CD14-positive monocyte (primary cell): ENCODE measurements around the gene AHCY. TPM values are rescaled to one million over a fixed set of nuclear protein-coding genes. Genes with fewer than 3 reads are reported as not detected.
"Not testable (repeated sequence)": the region's sequence is repeated elsewhere in the genome, so short reads cannot be mapped to it uniquely, and the experiment has no call there.

Experiments
- DNase-seq, 3 donors: peaks; one replicate each; pipeline ENCODE4 v3.0.0-alpha.2; 2011 to 2022
- H2AFZ ChIP-seq: 2 replicates; pipeline ENCODE4 v1.6.0; 2012; ENCODE audit warnings: mild to moderate bottlenecking, low read depth, low read length, inconsistent platforms; ENCODE audit not compliant: insufficient read depth, poor library complexity, severe bottlenecking
- H3K27ac ChIP-seq, 2 donors: 1 replicate in 1 of 2; 2 replicates in 1 of 2; pipeline ENCODE4 v1.5.1; 2012 to 2013; ENCODE audit warnings: low read length in 2 of 2, control low read depth in 1 of 2, inconsistent platforms in 1 of 2, low read depth in 1 of 2, mild to moderate bottlenecking in 1 of 2
- H3K27me3 ChIP-seq, 2 donors: one replicate each; pipeline versions ENCODE4 v1.6.0 to v1.6.1; 2011 to 2013; ENCODE audit warnings: low read length in 2 of 2; ENCODE audit not compliant: control insufficient read depth in 2 of 2, insufficient read depth in 2 of 2
- H3K36me3 ChIP-seq, 2 donors: replicated peaks in 1 of 2; 1 replicate in 1 of 2; 2 replicates in 1 of 2; pipeline versions ENCODE4 v1.5.1 to v1.6.1; 2012 to 2013; ENCODE audit warnings: low read length in 2 of 2, control low read depth in 1 of 2, inconsistent platforms in 1 of 2, mild to moderate bottlenecking in 1 of 2; ENCODE audit not compliant: insufficient read depth in 2 of 2, control insufficient read depth in 1 of 2
- H3K4me1 ChIP-seq, 2 donors: 1 replicate in 1 of 2; 2 replicates in 1 of 2; pipeline versions ENCODE4 v1.5.1 to v1.6.1; 2012 to 2013; ENCODE audit warnings: low read length in 2 of 2, control low read depth in 1 of 2, inconsistent platforms in 1 of 2, mild to moderate bottlenecking in 1 of 2, moderate library complexity in 1 of 2; ENCODE audit not compliant: insufficient read depth in 2 of 2, control insufficient read depth in 1 of 2
- H3K4me2 ChIP-seq: replicated peaks from 2 replicates; pipeline ENCODE3; 2012; ENCODE audit warnings: low read length, moderate library complexity, mild to moderate bottlenecking; ENCODE audit not compliant: poor library complexity, severe bottlenecking; ENCODE audit errors: extremely low read depth
- H3K4me3 ChIP-seq, 3 experiments: fragments of 200-600 bp in 1 of 3; sonication (generic) in 1 of 3; replicated peaks in 1 of 3; 1 replicate in 2 of 3; 2 replicates in 1 of 3; pipeline ENCODE4 v1.5.1; 2011 to 2013; ENCODE audit warnings: low read length in 3 of 3, mild to moderate bottlenecking in 3 of 3, control low read depth in 2 of 3, low read depth in 2 of 3, inconsistent platforms in 1 of 3, moderate library complexity in 1 of 3
- H3K79me2 ChIP-seq: 2 replicates; pipeline ENCODE4 v1.6.0; 2012; ENCODE audit warnings: mild to moderate bottlenecking, control low read depth, inconsistent platforms, low read length, moderate library complexity; ENCODE audit not compliant: insufficient read depth
- H3K9ac ChIP-seq: 2 replicates; pipeline ENCODE4 v1.6.0; 2017; ENCODE audit warnings: low read length, mild to moderate bottlenecking; ENCODE audit not compliant: insufficient read depth, poor library complexity, severe bottlenecking
- H3K9me3 ChIP-seq, 2 donors: replicated peaks in 1 of 2; 1 replicate in 1 of 2; 2 replicates in 1 of 2; pipeline versions ENCODE4 v1.5.1 to v1.6.1; 2012 to 2013; ENCODE audit warnings: low read length in 2 of 2, control low read depth in 1 of 2; ENCODE audit not compliant: control insufficient read depth in 1 of 2, insufficient read depth in 1 of 2
- H4K20me1 ChIP-seq: 2 replicates; pipeline ENCODE4 v1.6.0; 2012; ENCODE audit warnings: mild to moderate bottlenecking, low read length, control low read depth, moderate library complexity; ENCODE audit not compliant: insufficient read depth
- H3K27ac Mint-ChIP-seq, 7 donors: one replicate each; pipeline ENCODE4 v1.8.0; 2020; ENCODE audit warnings: mild to moderate bottlenecking in 7 of 7, mixed read lengths in 7 of 7, moderate library complexity in 6 of 7, inconsistent platforms in 2 of 7
- H3K27me3 Mint-ChIP-seq, 3 donors: one replicate each; pipeline ENCODE4 v1.8.0; 2021 to 2022; ENCODE audit warnings: low read depth in 3 of 3, mild to moderate bottlenecking in 3 of 3, mixed read lengths in 3 of 3, moderate library complexity in 3 of 3, inconsistent platforms in 1 of 3
- H3K36me3 Mint-ChIP-seq, 2 donors: one replicate each; pipeline ENCODE4 v1.8.0; 2020; ENCODE audit warnings: mixed read lengths in 2 of 2, inconsistent platforms in 1 of 2, mild to moderate bottlenecking in 1 of 2
- H3K4me1 Mint-ChIP-seq: one replicate; pipeline ENCODE4 v1.8.0; 2020; ENCODE audit warnings: mild to moderate bottlenecking, mixed read lengths
- H3K4me3 Mint-ChIP-seq, 2 donors: one replicate each; pipeline ENCODE4 v1.8.0; 2020; ENCODE audit warnings: mild to moderate bottlenecking in 2 of 2, mixed read lengths in 2 of 2, moderate library complexity in 1 of 2
- H3K9me3 Mint-ChIP-seq, 7 donors: one replicate each; pipeline ENCODE4 v1.8.0; 2020 to 2022; ENCODE audit warnings: mixed read lengths in 7 of 7, mild to moderate bottlenecking in 6 of 7, moderate library complexity in 6 of 7, inconsistent platforms in 2 of 7
- CTCF ChIP-seq: fragments of 200-600 bp; IDR thresholded peaks from one replicate; pipeline ENCODE4 v1.8.0; 2022; ENCODE audit warnings: antibody characterized with exemption, mild to moderate bottlenecking
- WGBS: methylation state at CpG from one replicate; pipeline ENCODE4 v1.1.5; 2013; ENCODE audit warnings: missing lambda C conversion rate; ENCODE audit not compliant: insufficient coverage; 5-methylcytosine and 5-hydroxymethylcytosine counted together
- intact Hi-C, 2 donors: fragments of 100-400 bp; cut with micrococcal nuclease; formaldehyde crosslinking; loops; one replicate each; pipeline versions ENCODE4 v1.15.0 to v1.15.1; 2023
- polyA plus RNA-seq, 3 donors: library from polyadenylated mRNA; depleted of rRNA in 1 of 3; unstranded in 2 of 3; stranded (reverse) in 1 of 3; fragments of 300-500 nt in 2 of 3; fragments of >200 nt in 1 of 3; fragmentation: Illumina TruSeq in 2 of 3; gene quantifications; 1 replicate in 2 of 3; 2 replicates in 1 of 3; pipeline ENCODE4 v1.2.3, GENCODE V29; 2012 to 2021

AHCY gene
- polyA plus RNA-seq, 3 donors: 35.7 to 42.7 (median 41.1) TPM

GRCh38 chr20:34290471-34290870 is 12.7 kb downstream of the AHCY start:
- Histone ChIP-seq H4K20me1 (no peaks in the 10 kb centered on the region), H3K4me3 (no peak overlapping the region), H2AFZ (no peak overlapping the region), H3K27me3 (no peaks in the 10 kb centered on the region), H3K9ac (no peak overlapping the region), H3K4me1 (peaks cover 9 to 12% of the 10 kb centered on the region in 2 donors), H3K36me3 (peaks cover 26 to 81% of the 10 kb centered on the region in 2 donors), H3K4me2 (no peak overlapping the region), H3K27ac (no peak overlapping the region), H3K79me2 (peaks cover 6% of the 10 kb centered on the region), H3K9me3 (no peaks in the 10 kb centered on the region)
- H3K9me3 Mint-ChIP-seq: no peaks in the 10 kb centered on the region
- no peak for DNase-seq
- peak overlapping the region in 2 of 7 donors; percentile 46 to 57 for H3K27ac Mint-ChIP-seq
- no peak for TF ChIP-seq CTCF
- 97% methylated on average over 9 of the region's 11 CpGs for WGBS
- no peak overlapping the region for H3K4me3 Mint-ChIP-seq
- peaks cover 69% of the 10 kb centered on the region in 2 donors for H3K36me3 Mint-ChIP-seq
- H3K4me1 Mint-ChIP-seq: peaks cover 11% of the 10 kb centered on the region
- peaks cover 0 to 4% (median 0%) of the 10 kb centered on the region in 3 donors for H3K27me3 Mint-ChIP-seq
- intact Hi-C loops: no loop called here

- intact Hi-C loops, H3K27ac ChIP-seq, H3K4me3 Mint-ChIP-seq, H3K27me3 Mint-ChIP-seq, H2AFZ ChIP-seq, H3K79me2 ChIP-seq, H3K4me1 Mint-ChIP-seq, H3K4me1 ChIP-seq, H3K9me3 Mint-ChIP-seq, H4K20me1 ChIP-seq, H3K4me2 ChIP-seq, DNase-seq, H3K9me3 ChIP-seq, H3K27me3 ChIP-seq, H3K9ac ChIP-seq, H3K4me3 ChIP-seq: not testable (repeated sequence)
- WGBS: 98% methylated on average over 5 of the region's 5 CpGs
- peaks cover 73 to 88% of the 10 kb centered on the region in 2 donors for H3K36me3 Mint-ChIP-seq
- H3K36me3 ChIP-seq: peaks cover 45 to 92% of the 10 kb centered on the region in 2 donors
- H3K27ac Mint-ChIP-seq: peak overlapping the region in 1 of 7 donors; percentile 2
Measured at GRCh38 chr20:34287500-34287899, 15.7 kb downstream of the AHCY start.
